Subcutaneous adipose tissue (tissue), 4 donors: ENCODE measurements around the gene VAV3. TPM values are rescaled to one million over a fixed set of nuclear protein-coding genes. Genes with fewer than 3 reads are reported as not detected.

ENCODE experiments used
- CTCF ChIP-seq: fragments of 450-650 bp; IDR thresholded peaks from one replicate; pipeline ENCODE4 v1.5.1; 2016; ENCODE audit warnings: low read depth, mild to moderate bottlenecking, control low read depth, antibody characterized with exemption, moderate library complexity
- total RNA-seq, 4 donors: library from RNA; depleted of rRNA; stranded (reverse); fragments of >200 nt; gene quantifications; one replicate each; pipeline ENCODE4 v1.1.0, GENCODE V29; 2016

VAV3 gene
- total RNA-seq, 4 donors from 2014 or later: 7.0 to 13.1 (median 10.1) TPM

- TF ChIP-seq CTCF: no peak
Observed at GRCh38 chr1:107804741-107805140, 160.2 kb downstream of the VAV3 start.

- TF ChIP-seq CTCF: no peak
Observed at GRCh38 chr1:107804134-107804533, 160.8 kb downstream of the VAV3 start.

GRCh38 chr1:107803579-107803978 lies 161.4 kb downstream of the VAV3 start:
- no peak for TF ChIP-seq CTCF

- TF ChIP-seq CTCF: no peak
Observed at GRCh38 chr1:107802654-107803053, 162.3 kb downstream of the VAV3 start.

DNA sequence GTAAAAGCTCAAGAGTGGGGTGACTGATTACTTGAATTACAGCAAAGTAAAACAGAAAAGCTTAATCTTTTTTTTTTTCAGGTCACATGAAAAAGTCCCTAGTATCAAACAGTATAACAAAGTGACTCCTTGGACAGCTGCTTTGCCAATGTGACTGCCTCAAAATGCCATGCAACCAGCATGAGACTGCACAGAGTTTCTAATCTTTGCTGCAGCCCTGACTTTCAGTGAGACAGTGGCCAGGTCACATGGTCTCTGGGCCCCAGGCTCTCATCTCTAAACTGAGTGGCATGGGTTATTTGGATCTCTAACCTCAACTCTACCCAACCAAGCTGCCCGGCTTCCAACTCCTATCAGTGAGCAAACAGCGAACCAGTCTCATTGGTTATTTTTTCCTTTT lies 169.0 kb downstream of the VAV3 start:
- TF ChIP-seq CTCF: no peak

DNA sequence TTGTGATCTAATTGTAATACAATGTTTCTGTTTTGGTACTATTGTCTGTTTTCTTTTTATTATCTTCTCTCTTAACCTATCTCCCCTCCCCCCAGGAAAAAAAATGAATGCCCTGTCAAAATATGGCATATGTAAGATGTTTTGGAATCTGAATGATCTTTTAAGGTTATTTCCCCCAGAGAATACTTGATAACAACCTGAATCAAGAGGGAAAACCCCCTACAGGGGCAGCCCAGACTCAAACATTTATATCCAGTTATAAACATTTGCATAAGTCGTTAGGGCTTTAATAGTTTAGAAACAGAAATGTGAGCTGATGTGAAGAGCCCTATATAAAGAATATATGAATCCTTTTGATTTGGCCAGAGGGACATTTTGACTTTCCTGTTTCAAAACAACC lies 169.5 kb downstream of the VAV3 start:
- no peak for TF ChIP-seq CTCF

DNA sequence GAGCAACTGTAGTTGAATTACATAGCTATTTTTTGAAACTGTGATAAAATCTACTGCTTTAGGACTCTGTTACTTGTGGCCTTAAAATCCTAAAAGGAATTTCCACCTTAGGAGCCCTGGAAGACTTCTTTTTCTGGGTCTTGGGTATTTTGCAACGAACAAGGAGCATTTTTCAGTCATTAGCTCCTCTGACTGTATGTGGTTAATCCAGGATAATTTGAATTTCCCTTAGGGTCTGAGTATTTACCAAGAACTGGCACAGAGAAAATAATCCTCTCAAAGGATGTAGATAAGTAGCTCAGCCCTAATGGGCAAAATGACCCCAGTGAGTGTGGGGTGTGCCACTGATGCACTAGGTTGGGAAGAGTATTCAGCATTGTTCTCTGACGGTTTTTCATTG lies 170.4 kb downstream of the VAV3 start:
- no peak for TF ChIP-seq CTCF
